IMR-90 (cell line): ENCODE results near the gene FLCN. TPM values are rescaled to one million over a fixed set of nuclear protein-coding genes. Genes with fewer than 3 reads are reported as not detected.

Source experiments
- ATAC-seq: fragments of 200-7000 bp; cut with Tn5 transposase; 2 replicates; pipeline ENCODE4 v1.9.1; 2020; ENCODE audit warnings: low read depth, mild to moderate bottlenecking, moderate library complexity
- BruUV-seq: library from RNA; stranded (reverse); fragments of 400-500 nt; replicated peaks from 2 replicates; lab custom pipeline; 2021; lab: Mats Ljungman, UMichigan
- CTCF ChIA-PET: fragments of 300-600 bp; formaldehyde crosslinking; extraction: SDS; loops from one replicate; lab custom pipeline; 2021; ENCODE audit warnings: antibody characterized with exemption; lab: Yijun Ruan, JAX
- POLR2A ChIA-PET: fragments of 300-600 bp; sonication (Branson Sonifier 250); formaldehyde crosslinking; loops from one replicate; lab custom pipeline; 2022; ENCODE audit warnings: antibody characterized with exemption; ENCODE audit not compliant: unreplicated experiment; lab: Charles Lee
- DNase-seq: peaks from one replicate; pipeline ENCODE4 v3.0.0; 2013
- H2AFZ ChIP-seq: replicated peaks from 2 replicates; pipeline ENCODE3; 2013; ENCODE audit warnings: low read length, mild to moderate bottlenecking; ENCODE audit not compliant: poor library complexity
- H2AK5ac ChIP-seq: 2 replicates; pipeline ENCODE4 v1.6.1; 2013; ENCODE audit warnings: low read depth, low read length, inconsistent platforms
- H2AK9ac ChIP-seq: replicated peaks from 2 replicates; pipeline ENCODE3; 2013; ENCODE audit warnings: mild to moderate bottlenecking, low read depth, low read length, moderate library complexity; ENCODE audit not compliant: poor library complexity
- H2BK120ac ChIP-seq: 2 replicates; pipeline ENCODE4 v1.6.1; 2013; ENCODE audit warnings: low read depth, low read length, inconsistent platforms
- H2BK15ac ChIP-seq: 3 replicates; pipeline ENCODE4 v1.6.1; 2013; ENCODE audit warnings: low read depth, low read length, inconsistent platforms
- H2BK20ac ChIP-seq: 2 replicates; pipeline ENCODE4 v1.6.1; 2013; ENCODE audit warnings: low read depth, mild to moderate bottlenecking, inconsistent platforms, low read length, moderate library complexity
- H2BK5ac ChIP-seq: 2 replicates; pipeline ENCODE4 v1.6.1; 2013; ENCODE audit warnings: mild to moderate bottlenecking, low read depth, low read length, inconsistent platforms; ENCODE audit not compliant: poor library complexity, severe bottlenecking
- H3K14ac ChIP-seq: replicated peaks from 2 replicates; pipeline ENCODE4 v1.6.1; 2013; ENCODE audit warnings: low read depth, low read length, inconsistent platforms
- H3K18ac ChIP-seq: 2 replicates; pipeline ENCODE4 v1.6.1; 2013; ENCODE audit warnings: low read depth, low read length, control low read depth
- H3K23ac ChIP-seq: 2 replicates; pipeline ENCODE4 v1.6.1; 2013; ENCODE audit warnings: low read depth, low read length, inconsistent platforms
- H3K27ac ChIP-seq: 2 replicates; pipeline ENCODE4 v1.5.1; 2013; ENCODE audit warnings: mild to moderate bottlenecking, control low read depth, low read length; ENCODE audit not compliant: insufficient read depth
- H3K27me3 ChIP-seq: 2 replicates; pipeline ENCODE4 v1.6.1; 2013; ENCODE audit warnings: low read length; ENCODE audit not compliant: control insufficient read depth, insufficient read depth
- H3K36me3 ChIP-seq: 2 replicates; pipeline ENCODE4 v1.6.1; 2013; ENCODE audit warnings: low read length, mixed read lengths; ENCODE audit not compliant: control insufficient read depth, insufficient read depth
- H3K4ac ChIP-seq: 2 replicates; pipeline ENCODE4 v1.6.1; 2013; ENCODE audit warnings: low read depth, low read length, inconsistent platforms
- H3K4me1 ChIP-seq: 2 replicates; pipeline ENCODE4 v1.6.1; 2013; ENCODE audit warnings: low read length, mixed read lengths; ENCODE audit not compliant: control insufficient read depth, insufficient read depth
- H3K4me2 ChIP-seq: 2 replicates; pipeline ENCODE4 v1.6.1; 2013; ENCODE audit warnings: low read depth, mild to moderate bottlenecking, control low read depth, low read length, moderate library complexity
- H3K4me3 ChIP-seq: 2 replicates; pipeline ENCODE4 v1.5.1; 2013; ENCODE audit warnings: low read depth, mild to moderate bottlenecking, control low read depth, low read length, moderate library complexity; ENCODE audit not compliant: insufficient read depth
- H3K56ac ChIP-seq: 2 replicates; pipeline ENCODE4 v1.6.1; 2013; ENCODE audit warnings: low read length, inconsistent platforms; ENCODE audit not compliant: insufficient read depth; ENCODE audit errors: extremely low read depth
- H3K79me1 ChIP-seq, 2 experiments: 2 replicates each; pipeline ENCODE4 v1.6.1; 2013; ENCODE audit warnings: low read length in 2 of 2, inconsistent platforms in 1 of 2, low read depth in 1 of 2
- H3K9ac ChIP-seq: 2 replicates; pipeline ENCODE4 v1.6.1; 2013; ENCODE audit warnings: low read depth, low read length, control low read depth
- H3K9me1 ChIP-seq: 2 replicates; pipeline ENCODE4 v1.6.1; 2013; ENCODE audit warnings: low read length, inconsistent platforms; ENCODE audit not compliant: insufficient read depth
- H3K9me3 ChIP-seq: 2 replicates; pipeline ENCODE4 v1.6.1; 2013; ENCODE audit warnings: low read length; ENCODE audit not compliant: control insufficient read depth, insufficient read depth
- H4K20me1 ChIP-seq: 2 replicates; pipeline ENCODE4 v1.6.1; 2013; ENCODE audit warnings: low read length, inconsistent platforms; ENCODE audit not compliant: insufficient read depth
- H4K5ac ChIP-seq: 2 replicates; pipeline ENCODE4 v1.6.1; 2013; ENCODE audit warnings: mild to moderate bottlenecking, low read depth, low read length, control low read depth
- H4K8ac ChIP-seq, 2 experiments: 2 replicates each; pipeline ENCODE4 v1.6.1; 2013; ENCODE audit warnings: low read depth in 2 of 2, low read length in 2 of 2, control low read depth in 1 of 2, inconsistent platforms in 1 of 2
- H4K91ac ChIP-seq: 2 replicates; pipeline ENCODE4 v1.6.1; 2013; ENCODE audit warnings: low read depth, low read length, inconsistent platforms; ENCODE audit not compliant: insufficient read depth
- BHLHE40 ChIP-seq: fragments of 150-350 bp; IDR thresholded peaks from 2 replicates; pipeline ENCODE4 v1.6.1; 2016; ENCODE audit warnings: mild to moderate bottlenecking, low read depth, low read length
- CEBPB ChIP-seq: IDR thresholded peaks from 2 replicates; pipeline ENCODE4 v1.6.1; 2012; ENCODE audit warnings: low read depth, low read length, improper control_type of control experiment
- CHD1 ChIP-seq: IDR thresholded peaks from 2 replicates; pipeline ENCODE4 v1.6.1; 2012; ENCODE audit warnings: low read depth, low read length, improper control_type of control experiment
- FOS ChIP-seq: fragments of 150-350 bp; IDR thresholded peaks from 2 replicates; pipeline ENCODE4 v1.6.1; 2016; ENCODE audit warnings: low read depth, low read length
- MAFK ChIP-seq: IDR thresholded peaks from 2 replicates; pipeline ENCODE4 v1.6.1; 2012; ENCODE audit warnings: low read depth, low read length, improper control_type of control experiment
- NFE2L2 ChIP-seq: fragments of 150-350 bp; IDR thresholded peaks from 2 replicates; pipeline ENCODE4 v1.6.1; 2016; ENCODE audit warnings: low read depth, mild to moderate bottlenecking, low read length
- POLR2A ChIP-seq: IDR thresholded peaks from 2 replicates; pipeline ENCODE4 v1.6.1; 2012; ENCODE audit warnings: mild to moderate bottlenecking, low read depth, low read length
- RAD21 ChIP-seq: IDR thresholded peaks from 2 replicates; pipeline ENCODE4 v1.6.1; 2012; ENCODE audit warnings: low read length, improper control_type of control experiment
- RFX5 ChIP-seq: IDR thresholded peaks from 2 replicates; pipeline ENCODE4 v1.8.0; 2012; ENCODE audit warnings: low read depth, mild to moderate bottlenecking, low read length, moderate library complexity
- SMC3 ChIP-seq: fragments of 150-350 bp; IDR thresholded peaks from 2 replicates; pipeline ENCODE4 v1.6.1; 2016; ENCODE audit warnings: low read depth, mild to moderate bottlenecking, antibody characterized with exemption, low read length, moderate library complexity
- WGBS, 2 experiments: methylation state at CpG; one replicate each; pipeline versions ENCODE4 v1.1.5 to v1.1.7; 2013; ENCODE audit warnings: missing lambda C conversion rate in 2 of 2; ENCODE audit not compliant: insufficient read length in 1 of 2; ENCODE audit errors: extremely low coverage in 2 of 2; 5-methylcytosine and 5-hydroxymethylcytosine counted together
- dilution Hi-C: fragments of 300-500 bp; cut with HindIII; formaldehyde crosslinking; loops from one replicate; pipeline ENCODE4 v1.14.3; 2018; ENCODE audit warnings: low sequenced_read_pairs; ENCODE audit not compliant: unreplicated experiment
- in situ Hi-C: fragments of 300-500 bp; cut with MboI; formaldehyde crosslinking; loops from 3 replicates; pipeline ENCODE4 v1.14.3; 2019; ENCODE audit warnings: low sequenced_read_pairs, inconsistent platforms, mixed read lengths
- intact Hi-C: fragments of 100-400 bp; cut with micrococcal nuclease; formaldehyde crosslinking; loops from 2 replicates; pipeline ENCODE4 v1.10.0; 2022
- polyA plus RNA-seq, 3 experiments: library from polyadenylated mRNA; depleted of rRNA; stranded (reverse); fragments of >200 nt; gene quantifications; 2 replicates each; pipeline ENCODE4 v1.2.3, GENCODE V29; 2012; ENCODE audit warnings: low replicate concordance in 1 of 3
- total RNA-seq: library from RNA; depleted of rRNA; stranded (reverse); fragments of >200 nt; gene quantifications from 2 replicates; pipeline ENCODE4 v1.2.3, GENCODE V29; 2012
- TF ChIP-seq, protein P1 (sequence below): conservative IDR thresholded peaks from 2 replicates; pipeline ENCODE4 v1.5.1; 2012; ENCODE audit warnings: mild to moderate bottlenecking, low read depth, low read length, improper control_type of control experiment
- TF ChIP-seq, protein P2 (sequence below): fragments of 150-350 bp; IDR thresholded peaks from 2 replicates; pipeline ENCODE4 v1.6.1; 2016; ENCODE audit warnings: low read depth, mild to moderate bottlenecking, low read length, moderate library complexity, borderline replicate concordance
- TF ChIP-seq, protein P3 (sequence below): fragments of 150-350 bp; IDR thresholded peaks from 2 replicates; pipeline ENCODE4 v1.6.1; 2017; ENCODE audit warnings: mild to moderate bottlenecking, antibody characterized with exemption, low read length, low read depth

Gene FLCN
- total and polyA plus RNA-seq, 2 of the 4 experiments (the other 2 are of a cell fraction) = 16.8 to 24.8 TPM

DNA sequence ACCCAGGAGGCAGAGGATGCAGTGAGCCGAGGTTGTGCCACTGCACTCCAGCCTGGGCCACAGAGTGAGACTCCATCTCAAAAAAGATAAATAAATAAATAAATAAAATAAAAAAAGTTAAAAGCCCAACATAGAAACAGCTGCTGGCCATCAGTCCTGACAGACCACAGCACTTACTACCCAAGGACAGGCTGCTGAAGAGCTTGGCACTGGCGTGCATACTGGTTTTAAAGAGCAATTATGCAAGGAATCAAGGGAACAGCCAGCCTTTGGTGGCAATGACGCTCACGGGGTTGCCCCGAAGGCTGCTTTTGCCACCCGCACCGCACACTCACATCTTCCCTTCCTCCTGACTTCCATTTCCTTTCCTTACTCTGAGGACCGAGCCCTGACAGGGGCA, 35.1 kb downstream of the FLCN start:
- WGBS, 2 experiments = no CpG with 5 or more reads among the region's 8 CpGs
- H3K27me3 ChIP-seq = no peaks in the 10 kb centered on the region
- no peak overlapping the region for H3K18ac ChIP-seq
- H3K9ac ChIP-seq = no peak overlapping the region
- no peak overlapping the region for H3K4me2 ChIP-seq
- no peak overlapping the region for H3K4ac ChIP-seq
- no peak overlapping the region for H2BK120ac ChIP-seq
- H2AK5ac ChIP-seq = no peak overlapping the region
- ATAC-seq (no peak), DNase-seq (no peak)
- H4K20me1 ChIP-seq = no peaks in the 10 kb centered on the region
- no peak overlapping the region for H3K23ac ChIP-seq
- H3K9me3 ChIP-seq = no peaks in the 10 kb centered on the region
- no peaks in the 10 kb centered on the region; the same call in 1 of the 2 replicates for H3K36me3 ChIP-seq
- no peak overlapping the region for H2BK20ac ChIP-seq
- dilution Hi-C loops (no loop called here), intact Hi-C loops (no loop called here), in situ Hi-C loops (no loop called here)
- POLR2A ChIA-PET = no interaction called here
- no peak overlapping the region for H4K8ac ChIP-seq
- no peak overlapping the region for H3K56ac ChIP-seq
- no peak overlapping the region for H2AFZ ChIP-seq
- H3K79me1 ChIP-seq = no peaks in the 10 kb centered on the region; a peak in 1 of 4 replicates
- H4K91ac ChIP-seq = no peak overlapping the region
- H4K5ac ChIP-seq = no peak overlapping the region
- no peak overlapping the region for H3K4me3 ChIP-seq
- peaks cover 22% of the 10 kb centered on the region for H3K4me1 ChIP-seq
- no TSS peak for BruUV-seq
- H3K9me1 ChIP-seq = peaks cover 7% of the 10 kb centered on the region; the same call in 1 of the 2 replicates
- no peak overlapping the region for H2BK15ac ChIP-seq
- H3K14ac ChIP-seq = no peak overlapping the region
- no peak overlapping the region for H3K27ac ChIP-seq
- no peak overlapping the region for H2BK5ac ChIP-seq
- TF ChIP-seq, protein P1, sequence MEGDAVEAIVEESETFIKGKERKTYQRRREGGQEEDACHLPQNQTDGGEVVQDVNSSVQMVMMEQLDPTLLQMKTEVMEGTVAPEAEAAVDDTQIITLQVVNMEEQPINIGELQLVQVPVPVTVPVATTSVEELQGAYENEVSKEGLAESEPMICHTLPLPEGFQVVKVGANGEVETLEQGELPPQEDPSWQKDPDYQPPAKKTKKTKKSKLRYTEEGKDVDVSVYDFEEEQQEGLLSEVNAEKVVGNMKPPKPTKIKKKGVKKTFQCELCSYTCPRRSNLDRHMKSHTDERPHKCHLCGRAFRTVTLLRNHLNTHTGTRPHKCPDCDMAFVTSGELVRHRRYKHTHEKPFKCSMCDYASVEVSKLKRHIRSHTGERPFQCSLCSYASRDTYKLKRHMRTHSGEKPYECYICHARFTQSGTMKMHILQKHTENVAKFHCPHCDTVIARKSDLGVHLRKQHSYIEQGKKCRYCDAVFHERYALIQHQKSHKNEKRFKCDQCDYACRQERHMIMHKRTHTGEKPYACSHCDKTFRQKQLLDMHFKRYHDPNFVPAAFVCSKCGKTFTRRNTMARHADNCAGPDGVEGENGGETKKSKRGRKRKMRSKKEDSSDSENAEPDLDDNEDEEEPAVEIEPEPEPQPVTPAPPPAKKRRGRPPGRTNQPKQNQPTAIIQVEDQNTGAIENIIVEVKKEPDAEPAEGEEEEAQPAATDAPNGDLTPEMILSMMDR = no peak
- TF ChIP-seq RFX5 = no peak
- TF ChIP-seq, protein P2, sequence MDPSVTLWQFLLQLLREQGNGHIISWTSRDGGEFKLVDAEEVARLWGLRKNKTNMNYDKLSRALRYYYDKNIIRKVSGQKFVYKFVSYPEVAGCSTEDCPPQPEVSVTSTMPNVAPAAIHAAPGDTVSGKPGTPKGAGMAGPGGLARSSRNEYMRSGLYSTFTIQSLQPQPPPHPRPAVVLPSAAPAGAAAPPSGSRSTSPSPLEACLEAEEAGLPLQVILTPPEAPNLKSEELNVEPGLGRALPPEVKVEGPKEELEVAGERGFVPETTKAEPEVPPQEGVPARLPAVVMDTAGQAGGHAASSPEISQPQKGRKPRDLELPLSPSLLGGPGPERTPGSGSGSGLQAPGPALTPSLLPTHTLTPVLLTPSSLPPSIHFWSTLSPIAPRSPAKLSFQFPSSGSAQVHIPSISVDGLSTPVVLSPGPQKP = no peak
- no peak for TF ChIP-seq NFE2L2
- TF ChIP-seq CEBPB = no peak
- no peak for TF ChIP-seq FOS
- no peak for TF ChIP-seq CHD1
- TF ChIP-seq BHLHE40 = no peak
- TF ChIP-seq RAD21 = no peak
- TF ChIP-seq, protein P3, sequence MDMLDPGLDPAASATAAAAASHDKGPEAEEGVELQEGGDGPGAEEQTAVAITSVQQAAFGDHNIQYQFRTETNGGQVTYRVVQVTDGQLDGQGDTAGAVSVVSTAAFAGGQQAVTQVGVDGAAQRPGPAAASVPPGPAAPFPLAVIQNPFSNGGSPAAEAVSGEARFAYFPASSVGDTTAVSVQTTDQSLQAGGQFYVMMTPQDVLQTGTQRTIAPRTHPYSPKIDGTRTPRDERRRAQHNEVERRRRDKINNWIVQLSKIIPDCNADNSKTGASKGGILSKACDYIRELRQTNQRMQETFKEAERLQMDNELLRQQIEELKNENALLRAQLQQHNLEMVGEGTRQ = no peak
- no peak for TF ChIP-seq MAFK
- TF ChIP-seq POLR2A = no peak
- no peak for TF ChIP-seq SMC3
- no peak overlapping the region for H2AK9ac ChIP-seq
- CTCF ChIA-PET = no interaction called here
